Fibroblast of skin of back (primary cell): ENCODE data around the gene LHFPL6.

Source experiments
- DNase-seq: peaks from one replicate; pipeline ENCODE4 v3.0.0-alpha.2; 2013

Gene LHFPL6

GRCh38 chr13:39297023-39297422, 306.0 kb downstream of the LHFPL6 start:
- DNase-seq: no peak

GRCh38 chr13:39296193-39296592, 306.8 kb downstream of the LHFPL6 start:
- DNase-seq: no peak
